PC-3 (cell line): Measurements from ENCODE around the gene FAM124A.

Source experiments
- CTCF ChIP-seq: fragments of 300-600 bp; sonication (generic); conservative IDR thresholded peaks from 2 replicates; pipeline ENCODE4 v1.5.1; 2017; ENCODE audit warnings: antibody characterized with exemption, low read depth, mild to moderate bottlenecking, low read length
- EZH2 ChIP-seq: fragments of 300-600 bp; sonication (generic); IDR thresholded peaks from one replicate; pipeline ENCODE4 v1.6.1; 2017; ENCODE audit warnings: antibody characterized with exemption, mild to moderate bottlenecking, low read length; ENCODE audit not compliant: unreplicated experiment

- TF ChIP-seq CTCF (no peak), EZH2 (no peak)
Measured at GRCh38 chr13:51218626-51219025, 3.6 kb upstream of the FAM124A start.
